Large intestine (tissue), 3 donors: Measurements from ENCODE around the gene ANXA11. TPM values are rescaled to one million over a fixed set of nuclear protein-coding genes. Genes with fewer than 3 reads are reported as not detected.
"Not testable (repeated sequence)": the region's sequence is repeated elsewhere in the genome, so short reads cannot be mapped to it uniquely, and the experiment has no call there.

Source experiments
- DNase-seq, 2 donors: peaks; one replicate each; pipeline versions ENCODE4 v3.0.0 to v3.0.0-alpha.2; 2013
- H3K27ac ChIP-seq: one replicate; pipeline ENCODE4 v1.5.1; 2013; ENCODE audit warnings: low read length
- H3K27me3 ChIP-seq: 2 replicates; pipeline ENCODE4 v1.6.1; 2013; ENCODE audit warnings: low read length; ENCODE audit not compliant: control insufficient read depth, insufficient read depth
- H3K36me3 ChIP-seq: 2 replicates; pipeline ENCODE4 v1.6.1; 2013; ENCODE audit warnings: low read length; ENCODE audit not compliant: control insufficient read depth, insufficient read depth
- H3K4me1 ChIP-seq: one replicate; pipeline ENCODE4 v1.6.1; 2013; ENCODE audit warnings: low read length; ENCODE audit not compliant: control insufficient read depth, insufficient read depth
- H3K4me3 ChIP-seq: one replicate; pipeline ENCODE4 v1.5.1; 2013; ENCODE audit warnings: low read length
- H3K9me3 ChIP-seq: one replicate; pipeline ENCODE4 v1.6.1; 2013; ENCODE audit warnings: mild to moderate bottlenecking, low read depth, low read length, moderate library complexity; ENCODE audit not compliant: control insufficient read depth
- WGBS: methylation state at CpG from one replicate; pipeline ENCODE4 v1.1.5; 2013; ENCODE audit warnings: low lambda C conversion rate; ENCODE audit not compliant: insufficient coverage; 5-methylcytosine and 5-hydroxymethylcytosine counted together
- polyA plus RNA-seq: library from polyadenylated mRNA; unstranded; fragments of 120-200 nt; gene quantifications from one replicate; pipeline ENCODE4 v1.2.1, GENCODE V29; 2013

Gene ANXA11
- polyA plus RNA-seq, 1 donor: 101 TPM

DNA sequence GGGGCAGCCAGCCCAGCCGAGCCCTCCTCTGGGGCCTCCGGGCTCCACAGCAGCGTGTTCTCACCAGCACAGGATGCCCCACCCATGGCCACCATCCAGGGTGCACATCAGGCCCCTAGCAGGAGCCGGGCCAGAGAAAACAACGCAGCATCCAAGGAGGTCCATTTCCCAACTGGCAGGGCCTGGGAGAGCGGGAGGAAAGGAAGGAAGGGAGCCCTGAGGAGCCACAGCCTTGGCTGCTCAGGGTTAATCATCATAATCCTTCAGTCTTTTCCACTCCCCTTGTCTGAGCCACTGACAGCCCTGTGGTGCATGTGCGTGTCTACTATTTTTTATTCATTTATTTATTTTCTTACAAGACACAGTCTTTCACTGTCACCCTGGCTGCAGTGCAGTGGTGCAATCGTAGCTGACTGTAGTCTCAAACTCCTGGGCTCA, 69.2 kb downstream of the ANXA11 start:
- H3K4me1 ChIP-seq: no peaks in the 10 kb centered on the region
- no peaks in the 10 kb centered on the region for H3K9me3 ChIP-seq
- H3K27ac ChIP-seq: no peak overlapping the region
- WGBS: no CpG with 5 or more reads among the region's 8 CpGs
- H3K36me3 ChIP-seq: no peaks in the 10 kb centered on the region
- no peak overlapping the region for H3K4me3 ChIP-seq
- peaks cover 32% of the 10 kb centered on the region for H3K27me3 ChIP-seq
- DNase-seq: no peak

- H3K4me3 ChIP-seq, H3K9me3 ChIP-seq, H3K4me1 ChIP-seq, DNase-seq, H3K36me3 ChIP-seq, H3K27ac ChIP-seq: not testable (repeated sequence)
- WGBS: 100% methylated on average over 2 of the region's 9 CpGs
- H3K27me3 ChIP-seq: peaks cover 26% of the 10 kb centered on the region
These were observed 71.7 kb downstream of the ANXA11 start for GRCh38 chr10:80133687-80134086.

DNA sequence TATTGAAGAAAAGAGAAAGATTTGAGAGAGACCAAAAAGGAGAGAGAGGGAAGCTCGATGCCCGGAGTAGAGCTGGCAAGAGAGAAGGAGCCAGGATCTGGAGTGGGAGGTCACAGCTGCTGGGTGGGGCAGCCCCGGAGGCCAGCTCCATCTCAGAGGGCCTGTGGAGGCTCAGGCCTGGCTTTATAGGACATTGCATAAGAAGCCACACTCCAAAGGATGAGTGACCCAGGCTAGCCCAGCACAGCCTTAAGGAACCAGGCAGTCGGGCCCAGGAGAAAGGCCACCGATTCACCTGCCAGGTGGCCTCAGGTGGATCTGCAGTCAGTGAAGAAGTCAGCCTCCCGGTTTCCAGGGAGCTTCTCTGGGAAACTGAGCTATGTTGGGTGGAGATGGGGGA, 72.1 kb downstream of the ANXA11 start:
- peak overlapping the region; percentile 26 for H3K4me3 ChIP-seq
- H3K27ac ChIP-seq: no peak overlapping the region
- 33% methylated on average over 2 of the region's 6 CpGs for WGBS
- peaks cover 26% of the 10 kb centered on the region for H3K27me3 ChIP-seq
- H3K36me3 ChIP-seq: no peaks in the 10 kb centered on the region
- H3K9me3 ChIP-seq: no peaks in the 10 kb centered on the region
- H3K4me1 ChIP-seq: no peaks in the 10 kb centered on the region
- DNase-seq: no peak

GRCh38 chr10:80132299-80133139, 72.8 kb downstream of the ANXA11 start, which contains the start of gene PLAC9:
TSS of gene PLAC9 (plus strand) at chr10:80132730. CDS start at chr10:80132763, 33 bp downstream.
- Histone ChIP-seq H3K27ac (no peak within 1 kb of the TSS), H3K36me3 (no peaks in the 10 kb centered on the region), H3K4me3 (peak within 1 kb of the TSS; percentile 26), H3K27me3 (peaks cover 26% of the 10 kb centered on the region), H3K9me3 (no peaks in the 10 kb centered on the region), H3K4me1 (no peaks in the 10 kb centered on the region)
- no peak for DNase-seq
- whole genome bisulfite sequencing: 3% methylated on average over 4 of the region's 58 CpGs

DNA sequence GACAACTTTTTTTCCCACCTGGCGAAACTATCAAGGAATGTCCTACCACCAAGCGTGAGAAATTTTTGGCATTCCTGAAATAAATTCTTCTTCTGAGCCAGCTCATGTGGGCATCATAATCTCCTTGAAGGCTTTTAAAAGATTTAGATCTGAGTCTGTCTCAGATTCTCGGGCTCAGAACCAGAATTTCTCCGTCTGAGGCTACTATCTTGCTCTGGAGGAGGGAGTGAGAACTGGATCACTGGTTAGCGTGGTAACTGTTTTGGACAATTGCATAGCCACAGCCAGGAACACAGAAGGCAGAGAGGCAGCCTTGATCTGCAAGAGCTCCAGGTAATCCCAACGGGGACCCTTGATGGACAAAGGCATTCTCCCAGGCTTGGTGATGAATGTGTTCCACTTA, 73.8 kb downstream of the ANXA11 start:
- Histone ChIP-seq H3K36me3 (no peaks in the 10 kb centered on the region), H3K9me3 (no peaks in the 10 kb centered on the region), H3K27ac (no peak overlapping the region), H3K27me3 (peaks cover 26% of the 10 kb centered on the region), H3K4me1 (no peaks in the 10 kb centered on the region), H3K4me3 (no peak overlapping the region)
- 100% methylated on average over 1 of the region's 6 CpGs for WGBS
- DNase-seq: no peak

- Histone ChIP-seq H3K4me1 (no peaks in the 10 kb centered on the region), H3K4me3 (no peak overlapping the region), H3K9me3 (no peaks in the 10 kb centered on the region), H3K27ac (no peak overlapping the region), H3K36me3 (no peaks in the 10 kb centered on the region), H3K27me3 (peaks cover 6% of the 10 kb centered on the region)
- no CpG with 5 or more reads among the region's 4 CpGs for WGBS
- DNase-seq: no peak
These were observed 78.5 kb downstream of the ANXA11 start for GRCh38 chr10:80126876-80127275.

DNA sequence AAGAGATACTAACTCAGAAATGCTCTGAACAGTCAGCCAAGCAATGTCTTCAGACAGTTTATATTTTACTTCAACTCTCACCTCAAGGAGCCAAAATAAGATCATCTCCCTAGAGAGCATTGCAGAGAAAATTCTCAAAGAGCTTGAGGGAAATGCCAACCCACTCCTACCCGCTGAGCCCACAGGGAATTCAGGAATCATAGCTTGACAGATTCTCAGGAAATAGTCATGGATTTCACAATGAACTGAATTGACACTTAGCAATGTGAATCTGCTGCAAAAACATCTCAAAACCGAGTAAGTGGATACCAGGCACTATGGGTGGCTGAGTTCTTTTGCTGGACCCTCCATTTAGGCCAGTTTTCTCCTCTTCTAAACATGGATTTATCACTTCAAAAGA, 82.6 kb downstream of the ANXA11 start:
- no peak for DNase-seq
- Histone ChIP-seq H3K27ac (no peak overlapping the region), H3K4me1 (no peaks in the 10 kb centered on the region), H3K4me3 (no peak overlapping the region), H3K9me3 (no peaks in the 10 kb centered on the region), H3K36me3 (no peaks in the 10 kb centered on the region), H3K27me3 (no peaks in the 10 kb centered on the region)
- no CpG with 5 or more reads among the region's 2 CpGs for WGBS

DNA sequence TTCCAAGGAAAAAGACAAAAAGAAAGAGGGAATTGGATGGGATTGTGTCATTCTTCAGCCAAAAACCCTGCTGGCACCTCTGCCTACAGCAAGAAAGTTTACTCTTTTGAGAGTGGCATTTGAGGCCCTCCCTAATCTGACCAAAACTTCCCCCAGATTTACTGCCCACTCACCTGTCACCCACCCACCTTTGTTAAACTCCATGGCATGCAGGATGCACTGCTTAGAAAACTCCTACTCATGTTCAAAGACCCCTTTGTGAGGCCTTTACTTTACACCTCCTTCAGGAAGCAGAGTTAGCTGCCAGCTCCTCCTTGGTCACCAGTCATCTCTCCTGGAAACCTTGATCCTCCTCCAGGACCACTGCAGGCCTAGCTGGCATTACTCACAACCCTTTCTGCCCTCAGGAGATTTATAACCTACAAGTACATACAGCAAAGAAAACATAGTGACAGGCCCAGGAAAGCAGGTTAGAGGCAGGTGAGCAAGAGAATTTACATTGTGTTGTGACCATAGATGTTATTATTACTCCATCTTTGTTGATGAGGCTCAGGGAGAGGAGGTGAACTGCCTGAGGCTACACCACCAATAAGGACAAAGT, 83.1 kb downstream of the ANXA11 start:
- DNase-seq: no peak
- Histone ChIP-seq H3K4me1 (no peaks in the 10 kb centered on the region), H3K4me3 (no peak overlapping the region)

DNA sequence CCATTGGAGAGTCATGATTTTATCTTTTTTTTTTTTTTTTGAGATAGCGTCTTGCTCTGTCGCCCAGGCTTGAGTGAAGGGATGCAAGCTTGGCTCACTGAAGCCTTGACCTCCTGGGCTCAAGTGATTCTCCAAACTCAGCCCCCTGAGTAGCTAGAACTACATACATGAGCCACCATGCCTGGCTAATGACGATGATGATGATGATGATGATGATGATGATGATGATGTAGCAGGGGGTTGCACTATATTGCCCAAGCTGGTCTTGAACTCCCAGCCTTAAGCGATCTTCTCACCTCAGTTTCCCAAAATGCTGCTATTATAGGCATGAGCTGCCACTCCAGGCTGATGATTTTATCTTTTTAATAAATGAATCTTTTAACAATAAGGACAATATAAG, 86.7 kb downstream of the ANXA11 start:
- H3K36me3 ChIP-seq: no peaks in the 10 kb centered on the region
- H3K27ac ChIP-seq: no peak overlapping the region
- DNase-seq: no peak
- H3K4me1 ChIP-seq: no peaks in the 10 kb centered on the region
- no peak overlapping the region for H3K4me3 ChIP-seq
- H3K9me3 ChIP-seq: no peaks in the 10 kb centered on the region
- WGBS: no CpG with 5 or more reads among the region's 4 CpGs
- no peaks in the 10 kb centered on the region for H3K27me3 ChIP-seq

More for the DNA sequence above, 83.1 kb downstream of the ANXA11 start:
- H3K27me3 ChIP-seq: no peaks in the 10 kb centered on the region
- no peaks in the 10 kb centered on the region for H3K36me3 ChIP-seq
- no peaks in the 10 kb centered on the region for H3K9me3 ChIP-seq
- no peak overlapping the region for H3K27ac ChIP-seq

DNA sequence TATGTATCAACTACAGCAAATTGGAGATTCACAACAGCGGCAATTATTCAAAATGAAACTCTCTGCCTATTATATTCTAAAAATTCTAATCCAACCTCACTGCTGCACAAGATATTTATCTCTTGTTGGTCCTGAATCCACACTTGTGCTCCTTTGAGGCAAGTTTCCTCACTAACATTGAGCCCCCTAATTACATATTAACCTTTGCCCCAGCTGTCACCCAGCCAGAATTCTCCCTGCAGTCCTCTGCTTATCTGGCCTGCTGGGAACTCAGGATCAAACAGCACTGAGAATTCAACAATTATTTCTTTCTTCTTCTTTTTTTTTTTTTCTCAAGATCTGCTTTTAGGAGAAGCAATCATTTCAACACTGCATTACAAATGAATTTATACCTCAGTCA, 94.4 kb downstream of the ANXA11 start:
- Histone ChIP-seq H3K27ac (no peak overlapping the region), H3K4me3 (no peak overlapping the region), H3K4me1 (no peaks in the 10 kb centered on the region), H3K27me3 (no peaks in the 10 kb centered on the region), H3K36me3 (no peaks in the 10 kb centered on the region), H3K9me3 (peaks cover 11% of the 10 kb centered on the region)
- DNase-seq: peak; percentile 16 to 64
- WGBS: 60% methylated on average over 1 of the region's 1 CpG
